Right ventricle myocardium inferior (tissue), 1 donor: ENCODE data around the gene BOLA1. TPM values are rescaled to one million over a fixed set of nuclear protein-coding genes. Genes with fewer than 3 reads are reported as not detected.

Experiments
- total RNA-seq: library from RNA; stranded (reverse); fragmentation: NEBNext Ultra II Directional; extraction: Animal tissue kit (Norgen Biotek cat#: 25700); gene quantifications from one replicate; pipeline ENCODE4 v1.2.1, GENCODE V29; 2021
- donor health status: DM: no; HTN: yes; CAD: no; lungs with severe emphysema.

The BOLA1 gene
- total RNA-seq, 1 donor from 2014 or later, result 15.3 TPM

Other genes starting within 250 kb of the BOLA1 start
- gene FCGR1A, start 116.9 kb upstream of the BOLA1 start, total RNA-seq, result 1.4 TPM
- 0.51 TPM for gene SV2A, start 18.3 kb downstream of the BOLA1 start, total RNA-seq
- gene SF3B4, start 28.2 kb downstream of the BOLA1 start, total RNA-seq, result 24.8 TPM
- 3.5 TPM for gene MTMR11, start 37.3 kb downstream of the BOLA1 start, total RNA-seq
- gene OTUD7B, start 111.2 kb downstream of the BOLA1 start, total RNA-seq, result 24.5 TPM
- gene VPS45, start 168.2 kb downstream of the BOLA1 start, total RNA-seq, result 49.0 TPM